Measurements from ENCODE around the gene CCDC116. TPM values are rescaled to one million over a fixed set of nuclear protein-coding genes. Genes with fewer than 3 reads are reported as not detected.
A peak's percentile ranks its signal among the peaks of the same experiment; 100 is the strongest.

The CCDC116 gene
- total RNA-seq, 3 donors from 2014 or later (not counting 1 experiment from before 2014, with no cell fraction given): 0.43 TPM; not detected in 2

- Histone ChIP-seq H3K27ac (ENCODE audit: low read length) (peak overlapping the region; percentile 76), H3K4me1 (ENCODE audit: control insufficient read depth, insufficient read depth, low read length) (peaks cover 57% of the 10 kb centered on the region), H3K9me3 (ENCODE audit: control insufficient read depth, insufficient read depth, low read length) (no peaks in the 10 kb centered on the region), H3K36me3 (ENCODE audit: control insufficient read depth, insufficient read depth, low read length) (peaks cover 40% of the 10 kb centered on the region), H3K27me3 (ENCODE audit: control insufficient read depth, insufficient read depth, low read length) (no peaks in the 10 kb centered on the region), H3K4me3 (ENCODE audit: low read length) (no peak overlapping the region)
- DNase-seq (no peak), ATAC-seq (no peak)
- no peaks in the 10 kb centered on the region for H3K36me3 Mint-ChIP-seq
- H3K27ac Mint-ChIP-seq: peak overlapping the region; percentile 91 to 92
- no peaks in the 10 kb centered on the region for H3K27me3 Mint-ChIP-seq (ENCODE audit: low read depth in 2 of 2)
- intact Hi-C loops (cut with micrococcal nuclease): loop anchor here (1.0 kb wide), 1 partner anchor 8 kb away; no protein-coding TSS in a partner anchor
- peaks cover 21 to 48% of the 10 kb centered on the region in 2 donors for H3K4me1 Mint-ChIP-seq
- H3K4me3 Mint-ChIP-seq: peak overlapping the region; percentile 87
- TF ChIP-seq, protein P1, sequence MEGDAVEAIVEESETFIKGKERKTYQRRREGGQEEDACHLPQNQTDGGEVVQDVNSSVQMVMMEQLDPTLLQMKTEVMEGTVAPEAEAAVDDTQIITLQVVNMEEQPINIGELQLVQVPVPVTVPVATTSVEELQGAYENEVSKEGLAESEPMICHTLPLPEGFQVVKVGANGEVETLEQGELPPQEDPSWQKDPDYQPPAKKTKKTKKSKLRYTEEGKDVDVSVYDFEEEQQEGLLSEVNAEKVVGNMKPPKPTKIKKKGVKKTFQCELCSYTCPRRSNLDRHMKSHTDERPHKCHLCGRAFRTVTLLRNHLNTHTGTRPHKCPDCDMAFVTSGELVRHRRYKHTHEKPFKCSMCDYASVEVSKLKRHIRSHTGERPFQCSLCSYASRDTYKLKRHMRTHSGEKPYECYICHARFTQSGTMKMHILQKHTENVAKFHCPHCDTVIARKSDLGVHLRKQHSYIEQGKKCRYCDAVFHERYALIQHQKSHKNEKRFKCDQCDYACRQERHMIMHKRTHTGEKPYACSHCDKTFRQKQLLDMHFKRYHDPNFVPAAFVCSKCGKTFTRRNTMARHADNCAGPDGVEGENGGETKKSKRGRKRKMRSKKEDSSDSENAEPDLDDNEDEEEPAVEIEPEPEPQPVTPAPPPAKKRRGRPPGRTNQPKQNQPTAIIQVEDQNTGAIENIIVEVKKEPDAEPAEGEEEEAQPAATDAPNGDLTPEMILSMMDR (IDR thresholded peaks at IDR 0.05): no peak
- H3K9me3 Mint-ChIP-seq: no peaks in the 10 kb centered on the region
- WGBS (ENCODE audit: insufficient coverage): 85% methylated on average over 24 of the region's 24 CpGs
Measured at GRCh38 chr22:21681566-21682370, 49.2 kb downstream of the CCDC116 start.

DNA sequence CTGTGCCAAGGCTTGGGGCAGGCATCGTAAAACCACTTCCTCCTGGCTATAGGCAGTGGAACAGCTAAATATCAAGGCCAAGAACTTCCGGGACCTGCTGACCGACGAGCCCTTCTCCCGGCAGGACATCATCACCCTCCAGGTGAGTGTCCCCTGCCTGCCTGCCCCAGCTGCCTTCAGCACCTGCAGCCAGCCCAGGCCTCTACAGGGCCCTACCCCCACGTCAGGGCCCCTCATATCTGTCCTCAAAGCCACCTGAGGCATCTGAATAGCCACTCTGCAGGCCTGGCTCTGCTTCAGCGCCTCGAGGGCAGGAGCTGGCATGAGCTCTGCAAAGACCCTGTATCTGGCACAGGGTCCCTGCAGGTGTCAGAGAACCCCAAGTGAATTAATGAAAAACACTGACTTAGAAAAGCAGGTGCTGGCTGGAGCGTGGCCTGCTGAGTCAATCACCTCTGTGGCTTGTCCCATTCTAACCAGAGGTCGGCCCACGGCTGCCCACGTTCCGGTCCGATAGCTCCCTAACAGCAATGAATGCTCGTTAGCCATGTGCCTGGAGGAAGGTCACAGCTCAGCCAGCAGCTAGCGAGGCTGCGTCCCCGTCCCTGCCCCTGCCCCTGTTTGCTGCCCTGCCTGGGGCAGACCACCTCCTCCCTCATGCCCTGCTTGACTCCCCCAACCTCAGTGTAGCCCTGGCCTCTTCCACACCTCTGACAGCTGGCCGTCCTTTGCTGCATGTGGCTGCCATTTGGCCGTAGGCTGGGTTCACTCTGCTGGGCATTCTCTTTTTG lies 50.0 kb downstream of the CCDC116 start:
- no peak overlapping the region for H3K4me3 ChIP-seq (ENCODE audit: low read length)
- peak overlapping the region; percentile 45 for H3K27ac Mint-ChIP-seq
- no peak overlapping the region for H3K27ac ChIP-seq (ENCODE audit: low read length)
- H3K36me3 ChIP-seq (ENCODE audit: control insufficient read depth, insufficient read depth, low read length): peaks cover 48% of the 10 kb centered on the region
- H3K4me3 Mint-ChIP-seq: peak overlapping the region; percentile 60
- H3K9me3 Mint-ChIP-seq: no peaks in the 10 kb centered on the region
- H3K9me3 ChIP-seq (ENCODE audit: control insufficient read depth, insufficient read depth, low read length): no peaks in the 10 kb centered on the region
- DNase-seq: no peak
- peaks cover 21 to 44% of the 10 kb centered on the region in 2 donors for H3K4me1 Mint-ChIP-seq
- peaks cover 56% of the 10 kb centered on the region for H3K4me1 ChIP-seq (ENCODE audit: control insufficient read depth, insufficient read depth, low read length)
- H3K27me3 Mint-ChIP-seq (ENCODE audit: low read depth in 2 of 2): no peaks in the 10 kb centered on the region
- WGBS (ENCODE audit: insufficient coverage): 88% methylated on average over 20 of the region's 20 CpGs
- ATAC-seq: no peak
- intact Hi-C loops (cut with micrococcal nuclease): no loop called here
- H3K27me3 ChIP-seq (ENCODE audit: control insufficient read depth, insufficient read depth, low read length): no peaks in the 10 kb centered on the region
- H3K36me3 Mint-ChIP-seq: no peaks in the 10 kb centered on the region
- TF ChIP-seq, protein P1 (IDR thresholded peaks at IDR 0.05): no peak

GRCh38 chr22:21683401-21683811 lies 50.8 kb downstream of the CCDC116 start:
- H3K4me3 ChIP-seq (ENCODE audit: low read length): no peak overlapping the region
- H3K36me3 ChIP-seq (ENCODE audit: control insufficient read depth, insufficient read depth, low read length): peaks cover 51% of the 10 kb centered on the region
- peaks cover 52% of the 10 kb centered on the region for H3K4me1 ChIP-seq (ENCODE audit: control insufficient read depth, insufficient read depth, low read length)
- WGBS (ENCODE audit: insufficient coverage): 96% methylated on average over 7 of the region's 7 CpGs
- no peak overlapping the region for H3K27ac ChIP-seq (ENCODE audit: low read length)
- TF ChIP-seq, protein P1 (IDR thresholded peaks at IDR 0.05): no peak
- Mint-ChIP-seq H3K9me3 (no peaks in the 10 kb centered on the region), H3K36me3 (no peaks in the 10 kb centered on the region), H3K27ac (peak overlapping the region in 1 of 2 donors; percentile 44), H3K4me3 (no peak overlapping the region), H3K27me3 (ENCODE audit: low read depth in 2 of 2) (no peaks in the 10 kb centered on the region), H3K4me1 (peaks cover 20 to 36% of the 10 kb centered on the region in 2 donors)
- H3K9me3 ChIP-seq (ENCODE audit: control insufficient read depth, insufficient read depth, low read length): no peaks in the 10 kb centered on the region
- intact Hi-C loops (cut with micrococcal nuclease): no loop called here
- ATAC-seq (no peak), DNase-seq (no peak)
- H3K27me3 ChIP-seq (ENCODE audit: control insufficient read depth, insufficient read depth, low read length): no peaks in the 10 kb centered on the region
